Retinal pigment epithelial cell (primary cell): ENCODE results near the gene MS4A7.

Source experiments
- DNase-seq: peaks from one replicate; pipeline ENCODE4 v3.0.0-alpha.2; 2010; ENCODE audit warnings: low read depth
- H3K4me3 ChIP-seq: 2 replicates; pipeline ENCODE4 v1.5.1; 2011; ENCODE audit warnings: mild to moderate bottlenecking, low read length, control low read depth, moderate library complexity
- TF ChIP-seq, protein P1 (sequence below): conservative IDR thresholded peaks from 2 replicates; pipeline ENCODE4 v1.5.1; 2011; ENCODE audit warnings: low read depth, low read length, control low read depth, inconsistent platforms

MS4A7 gene, protein sequence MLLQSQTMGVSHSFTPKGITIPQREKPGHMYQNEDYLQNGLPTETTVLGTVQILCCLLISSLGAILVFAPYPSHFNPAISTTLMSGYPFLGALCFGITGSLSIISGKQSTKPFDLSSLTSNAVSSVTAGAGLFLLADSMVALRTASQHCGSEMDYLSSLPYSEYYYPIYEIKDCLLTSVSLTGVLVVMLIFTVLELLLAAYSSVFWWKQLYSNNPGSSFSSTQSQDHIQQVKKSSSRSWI

DNA sequence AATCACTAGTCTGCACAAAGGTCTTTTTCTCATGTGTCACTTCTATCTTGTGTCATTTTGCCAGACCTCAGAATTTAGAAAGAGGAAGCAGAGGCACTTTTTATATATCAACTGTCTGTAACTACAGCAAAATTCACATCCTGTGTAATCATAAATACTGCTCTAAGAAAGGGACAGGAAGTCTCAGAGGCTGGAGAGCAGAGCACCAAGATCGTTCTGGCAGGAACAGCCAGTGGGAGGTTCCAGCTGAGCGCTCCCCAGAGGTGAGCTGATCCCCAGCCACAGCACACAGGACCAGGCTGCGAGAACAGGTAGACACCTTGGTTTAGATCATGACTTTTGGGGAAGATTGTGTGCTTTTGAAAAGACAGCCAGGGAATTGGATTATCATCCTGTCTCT is at the start of gene MS4A7:
MS4A7 (plus strand) TSS at position 179 of the 400 bp plus-strand sequence. CDS start 4,610 bp downstream, outside the sequence.
- TF ChIP-seq, protein P1, sequence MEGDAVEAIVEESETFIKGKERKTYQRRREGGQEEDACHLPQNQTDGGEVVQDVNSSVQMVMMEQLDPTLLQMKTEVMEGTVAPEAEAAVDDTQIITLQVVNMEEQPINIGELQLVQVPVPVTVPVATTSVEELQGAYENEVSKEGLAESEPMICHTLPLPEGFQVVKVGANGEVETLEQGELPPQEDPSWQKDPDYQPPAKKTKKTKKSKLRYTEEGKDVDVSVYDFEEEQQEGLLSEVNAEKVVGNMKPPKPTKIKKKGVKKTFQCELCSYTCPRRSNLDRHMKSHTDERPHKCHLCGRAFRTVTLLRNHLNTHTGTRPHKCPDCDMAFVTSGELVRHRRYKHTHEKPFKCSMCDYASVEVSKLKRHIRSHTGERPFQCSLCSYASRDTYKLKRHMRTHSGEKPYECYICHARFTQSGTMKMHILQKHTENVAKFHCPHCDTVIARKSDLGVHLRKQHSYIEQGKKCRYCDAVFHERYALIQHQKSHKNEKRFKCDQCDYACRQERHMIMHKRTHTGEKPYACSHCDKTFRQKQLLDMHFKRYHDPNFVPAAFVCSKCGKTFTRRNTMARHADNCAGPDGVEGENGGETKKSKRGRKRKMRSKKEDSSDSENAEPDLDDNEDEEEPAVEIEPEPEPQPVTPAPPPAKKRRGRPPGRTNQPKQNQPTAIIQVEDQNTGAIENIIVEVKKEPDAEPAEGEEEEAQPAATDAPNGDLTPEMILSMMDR, result no peak
- no peak within 1 kb of the TSS for H3K4me3 ChIP-seq
- DNase-seq, result no peak

GRCh38 chr11:60332846-60333245 is 45.5 kb upstream of the MS4A7 start:
- no peak for DNase-seq
- TF ChIP-seq, protein P1, result no peak

GRCh38 chr11:60334005-60334620 is 44.2 kb upstream of the MS4A7 start:
- TF ChIP-seq, protein P1, result peak; percentile 91
- no peak overlapping the region for H3K4me3 ChIP-seq
- no peak for DNase-seq

More at GRCh38 chr11:60332846-60333245, 45.5 kb upstream of the MS4A7 start:
- no peak overlapping the region for H3K4me3 ChIP-seq

GRCh38 chr11:60336767-60337391 is 41.5 kb upstream of the MS4A7 start:
- TF ChIP-seq, protein P1, result no peak

DNA sequence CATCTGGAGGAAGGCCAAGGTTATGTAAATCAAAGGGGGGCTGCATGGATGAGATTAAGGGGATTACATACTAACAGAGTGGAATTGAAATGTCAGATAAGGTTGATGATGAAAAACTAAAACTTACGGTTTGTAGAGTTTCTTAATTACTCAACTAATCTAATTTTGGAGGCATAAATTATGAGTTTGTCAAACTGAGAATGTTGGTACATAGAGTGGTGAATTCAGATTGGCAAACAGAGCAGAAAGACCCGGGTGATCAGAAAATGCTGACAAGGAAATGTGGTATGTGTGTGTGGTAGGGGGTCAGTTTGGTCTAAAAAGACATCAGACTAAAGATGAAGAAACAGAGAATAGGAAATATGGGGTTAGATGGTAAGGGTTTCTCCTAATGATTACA is 40.3 kb upstream of the MS4A7 start:
- H3K4me3 ChIP-seq, result no peak overlapping the region
- no peak for DNase-seq
- TF ChIP-seq, protein P1, result no peak

More at GRCh38 chr11:60336767-60337391, 41.5 kb upstream of the MS4A7 start:
- no peak overlapping the region for H3K4me3 ChIP-seq
- DNase-seq, result no peak

DNA sequence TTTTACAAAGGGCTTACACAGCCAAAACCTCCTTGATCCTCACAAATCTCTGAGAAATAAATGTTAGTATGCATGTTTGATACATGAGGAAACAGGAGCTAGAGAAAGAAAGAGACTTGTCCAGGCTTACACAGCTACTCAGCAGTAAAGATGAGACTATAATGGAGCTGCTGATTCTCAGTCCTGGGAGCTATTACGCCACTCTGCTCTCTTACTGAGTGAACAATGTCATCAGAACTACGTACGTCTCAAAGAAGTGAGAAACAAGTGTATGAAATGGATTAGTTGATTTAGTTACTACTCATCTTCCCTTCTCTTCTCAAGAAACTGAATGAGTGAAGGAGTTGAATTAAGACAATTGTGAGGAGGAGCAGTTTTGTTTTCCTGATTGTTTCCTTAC is 39.0 kb upstream of the MS4A7 start:
- DNase-seq, result no peak
- TF ChIP-seq, protein P1, result no peak
- H3K4me3 ChIP-seq, result no peak overlapping the region
